GM19397 (cell line): ENCODE data around the gene OARD1.
A peak's percentile ranks its signal among the peaks of the same experiment; 100 is the strongest.
"Not testable (repeated sequence)": the region's sequence is repeated elsewhere in the genome, so short reads cannot be mapped to it uniquely, and the experiment has no call there.

ENCODE experiments used
- ATAC-seq: cut with Tn5 transposase; IDR thresholded peaks from one replicate; pipeline ENCODE4 v1.9.1; 2021; ENCODE audit warnings: mild to moderate bottlenecking, moderate library complexity; ENCODE audit not compliant: unreplicated experiment

The OARD1 gene

GRCh38 chr6:41028561-41029412, 43.4 kb downstream of the OARD1 start:
- peak; percentile 46 for ATAC-seq

- ATAC-seq, result peak; percentile 86
Measured at GRCh38 chr6:41027799-41028560, 44.2 kb downstream of the OARD1 start.

GRCh38 chr6:41027241-41027640, 44.9 kb downstream of the OARD1 start:
- no peak for ATAC-seq

GRCh38 chr6:41025966-41026530, 46.1 kb downstream of the OARD1 start:
- no peak for ATAC-seq

- no peak for ATAC-seq
Measured at GRCh38 chr6:41023114-41023513, 49.0 kb downstream of the OARD1 start.

- no peak for ATAC-seq
Measured at GRCh38 chr6:41022294-41022693, 49.9 kb downstream of the OARD1 start.

GRCh38 chr6:41021832-41022231, 50.3 kb downstream of the OARD1 start:
- ATAC-seq, result no peak

GRCh38 chr6:41017663-41018062, 54.5 kb downstream of the OARD1 start:
- no peak for ATAC-seq

GRCh38 chr6:41015860-41016259, 56.3 kb downstream of the OARD1 start:
- ATAC-seq, result not testable (repeated sequence)

GRCh38 chr6:41014780-41015179, 57.4 kb downstream of the OARD1 start:
- no peak for ATAC-seq
